HEK293 (cell line): ENCODE results near the gene SIPA1.

Experiments
- CTCF ChIA-PET: fragments of 350-600 bp; formaldehyde crosslinking; extraction: SDS; loops from one replicate; lab custom pipeline; 2021; ENCODE audit warnings: antibody characterized with exemption; lab: Yijun Ruan, JAX
- POLR2A ChIA-PET: fragments of 300-600 bp; formaldehyde crosslinking; extraction: SDS; loops from one replicate; lab custom pipeline; 2020; ENCODE audit warnings: antibody characterized with exemption, inconsistent platforms; lab: Yijun Ruan, JAX
- H3K27ac ChIP-seq: fragments of 200-500 bp; sonication (Bioruptor generic); 2 replicates; pipeline ENCODE4 v1.5.1; 2014; ENCODE audit warnings: low read depth, low read length, control low read depth, inconsistent platforms; ENCODE audit errors: extremely low read depth
- H3K36me3 ChIP-seq, 2 experiments: fragments of 200-500 bp in 1 of 2; sonication (Bioruptor generic) in 1 of 2; 1 replicate in 1 of 2; 2 replicates in 1 of 2; pipeline ENCODE4 v1.5.1; 2014 to 2017; ENCODE audit warnings: inconsistent platforms in 2 of 2, low read length in 2 of 2; ENCODE audit not compliant: control insufficient read depth in 2 of 2, insufficient read depth in 1 of 2
- H3K4me1 ChIP-seq: fragments of 200-500 bp; sonication (Bioruptor generic); 2 replicates; pipeline ENCODE4 v1.5.1; 2014; ENCODE audit warnings: mild to moderate bottlenecking, low read length, inconsistent platforms; ENCODE audit not compliant: control insufficient read depth, insufficient read depth
- H3K4me3 ChIP-seq: 2 replicates; pipeline ENCODE4 v1.5.1; 2011; ENCODE audit warnings: low read depth, mild to moderate bottlenecking, control low read depth, low read length, moderate library complexity
- H3K9me3 ChIP-seq: fragments of 200-500 bp; sonication (Bioruptor generic); 2 replicates; pipeline ENCODE4 v1.5.1; 2014; ENCODE audit warnings: low read depth, low read length, inconsistent platforms; ENCODE audit not compliant: control insufficient read depth, insufficient read depth
- BCL6B ChIP-seq: fragments of 450-650 bp; formaldehyde crosslinking; IDR thresholded peaks from 2 replicates; pipeline ENCODE4 v1.5.1; 2017; ENCODE audit warnings: missing biosample characterization, missing genetic modification characterization
- GLIS2 ChIP-seq: fragments of 450-650 bp; formaldehyde crosslinking; IDR thresholded peaks from 2 replicates; pipeline ENCODE4 v1.5.1; 2016; ENCODE audit warnings: missing biosample characterization, missing genetic modification characterization
- KLF10 ChIP-seq: fragments of 450-650 bp; IDR thresholded peaks from 2 replicates; pipeline ENCODE4 v1.5.1; 2018; ENCODE audit warnings: missing biosample characterization, mild to moderate bottlenecking, missing genetic modification characterization
- MYNN ChIP-seq: fragments of 450-650 bp; formaldehyde crosslinking; IDR thresholded peaks from 2 replicates; pipeline ENCODE4 v1.5.1; 2016; ENCODE audit warnings: missing biosample characterization, missing genetic modification characterization, borderline replicate concordance
- PRDM1 ChIP-seq: fragments of 450-650 bp; formaldehyde crosslinking; IDR thresholded peaks from 2 replicates; pipeline ENCODE4; 2016; ENCODE audit warnings: missing biosample characterization, missing genetic modification characterization
- RBAK ChIP-seq: fragments of 450-650 bp; formaldehyde crosslinking; IDR thresholded peaks from 2 replicates; pipeline ENCODE4 v1.5.1; 2016; ENCODE audit warnings: missing biosample characterization, missing genetic modification characterization
- YY1 ChIP-seq: fragments of 450-650 bp; formaldehyde crosslinking; IDR thresholded peaks from 2 replicates; pipeline ENCODE4 v1.5.1; 2018; ENCODE audit warnings: missing biosample characterization, missing genetic modification characterization
- ZFP69B ChIP-seq: fragments of 450-650 bp; formaldehyde crosslinking; IDR thresholded peaks from 2 replicates; pipeline ENCODE4 v1.5.1; 2016; ENCODE audit warnings: missing biosample characterization, missing genetic modification characterization
- ZNF114 ChIP-seq: fragments of 450-650 bp; formaldehyde crosslinking; IDR thresholded peaks from 2 replicates; pipeline ENCODE4 v1.5.0; 2017; ENCODE audit warnings: missing biosample characterization, missing genetic modification characterization
- ZNF324 ChIP-seq: fragments of 450-650 bp; formaldehyde crosslinking; IDR thresholded peaks from 2 replicates; pipeline ENCODE4 v1.5.1; 2016; ENCODE audit warnings: missing biosample characterization, missing genetic modification characterization
- ZNF335 ChIP-seq: fragments of 450-650 bp; formaldehyde crosslinking; conservative IDR thresholded peaks from 2 replicates; pipeline ENCODE4 v1.5.1; 2016; ENCODE audit warnings: missing biosample characterization, missing genetic modification characterization
- ZNF404 ChIP-seq: fragments of 450-650 bp; formaldehyde crosslinking; IDR thresholded peaks from 2 replicates; pipeline ENCODE4 v1.5.1; 2017; ENCODE audit warnings: missing biosample characterization, missing genetic modification characterization
- ZNF501 ChIP-seq: fragments of 450-650 bp; formaldehyde crosslinking; IDR thresholded peaks from 2 replicates; pipeline ENCODE4 v1.5.1; 2016; ENCODE audit warnings: missing biosample characterization, missing genetic modification characterization
- ZNF544 ChIP-seq: fragments of 450-650 bp; formaldehyde crosslinking; IDR thresholded peaks from 2 replicates; pipeline ENCODE4 v1.5.0; 2017; ENCODE audit warnings: missing biosample characterization, missing genetic modification characterization
- ZNF701 ChIP-seq: fragments of 450-650 bp; formaldehyde crosslinking; IDR thresholded peaks from 2 replicates; pipeline ENCODE4 v1.5.1; 2016; ENCODE audit warnings: missing biosample characterization, missing genetic modification characterization
- ZNF791 ChIP-seq: fragments of 450-650 bp; formaldehyde crosslinking; IDR thresholded peaks from 2 replicates; pipeline ENCODE4 v1.5.1; 2016; ENCODE audit warnings: missing biosample characterization, missing genetic modification characterization
- ZNF837 ChIP-seq: fragments of 450-650 bp; formaldehyde crosslinking; IDR thresholded peaks from 2 replicates; pipeline ENCODE4 v1.5.1; 2016; ENCODE audit warnings: missing biosample characterization, missing genetic modification characterization
- TF ChIP-seq, protein P1 (sequence below): fragments of 450-650 bp; formaldehyde crosslinking; IDR thresholded peaks from 2 replicates; pipeline ENCODE4 v1.5.1; 2016; ENCODE audit warnings: missing biosample characterization, missing genetic modification characterization
- TF ChIP-seq, protein P2 (sequence below): fragments of 450-650 bp; IDR thresholded peaks from 2 replicates; pipeline ENCODE4 v1.5.1; 2018; ENCODE audit warnings: missing biosample characterization, missing genetic modification characterization
- TF ChIP-seq, protein P3 (sequence below): fragments of 450-650 bp; formaldehyde crosslinking; IDR thresholded peaks from 2 replicates; pipeline ENCODE4 v1.5.1; 2016; ENCODE audit warnings: missing biosample characterization, missing genetic modification characterization

Gene SIPA1

DNA sequence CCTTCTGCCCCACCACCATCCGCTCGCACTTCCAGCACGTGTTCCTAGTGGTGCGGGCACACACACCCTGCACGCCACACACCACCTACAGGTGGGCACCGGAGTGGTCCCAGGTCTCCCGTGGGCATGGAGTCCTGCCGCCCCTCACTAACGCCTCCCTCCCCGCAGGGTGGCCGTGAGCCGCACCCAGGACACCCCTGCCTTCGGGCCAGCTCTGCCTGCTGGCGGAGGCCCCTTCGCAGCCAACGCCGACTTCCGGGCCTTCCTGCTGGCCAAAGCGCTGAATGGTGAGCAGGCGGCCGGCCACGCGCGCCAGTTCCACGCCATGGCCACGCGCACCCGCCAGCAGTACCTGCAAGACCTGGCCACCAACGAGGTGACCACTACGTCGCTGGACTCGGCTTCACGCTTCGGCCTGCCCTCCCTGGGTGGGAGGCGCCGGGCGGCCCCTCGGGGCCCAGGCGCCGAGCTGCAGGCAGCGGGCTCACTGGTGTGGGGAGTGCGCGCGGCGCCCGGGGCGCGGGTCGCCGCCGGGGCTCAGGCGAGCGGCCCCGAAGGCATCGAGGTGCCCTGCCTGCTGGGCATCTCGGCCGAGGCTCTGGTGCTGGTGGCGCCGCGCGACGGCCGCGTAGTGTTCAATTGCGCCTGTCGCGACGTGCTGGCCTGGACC lies 8.5 kb downstream of the SIPA1 start:
- TF ChIP-seq ZNF114 (tag by site-specific recombination) = no peak
- no peak for TF ChIP-seq ZNF544 (tag by site-specific recombination)
- TF ChIP-seq ZNF791 = no peak
- TF ChIP-seq ZFP69B (tag by site-specific recombination) = no peak
- TF ChIP-seq ZNF701 = no peak
- TF ChIP-seq, protein P1, sequence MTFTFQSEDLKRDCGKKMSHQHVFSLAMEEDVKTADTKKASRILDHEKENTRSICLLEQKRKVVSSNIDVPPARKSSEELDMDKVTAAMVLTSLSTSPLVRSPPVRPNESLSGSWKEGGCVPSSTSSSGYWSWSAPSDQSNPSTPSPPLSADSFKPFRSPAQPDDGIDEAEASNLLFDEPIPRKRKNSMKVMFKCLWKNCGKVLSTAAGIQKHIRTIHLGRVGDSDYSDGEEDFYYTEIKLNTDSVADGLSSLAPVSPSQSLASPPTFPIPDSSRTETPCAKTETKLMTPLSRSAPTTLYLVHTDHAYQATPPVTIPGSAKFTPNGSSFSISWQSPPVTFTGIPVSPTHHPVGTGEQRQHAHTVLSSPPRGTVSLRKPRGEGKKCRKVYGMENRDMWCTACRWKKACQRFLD (tag by site-specific recombination) = no peak
- no peak for TF ChIP-seq MYNN (tag by site-specific recombination)
- no peaks in the 10 kb centered on the region for H3K4me1 ChIP-seq
- H3K4me3 ChIP-seq = no peak overlapping the region
- no peaks in the 10 kb centered on the region for H3K9me3 ChIP-seq
- ChIA-PET POLR2A (no interaction called here), CTCF (no interaction called here)
- no peak overlapping the region for H3K27ac ChIP-seq
- peaks cover 0 to 51% of the 10 kb centered on the region in 2 experiments; a peak in 1 of 3 replicates for H3K36me3 ChIP-seq

DNA sequence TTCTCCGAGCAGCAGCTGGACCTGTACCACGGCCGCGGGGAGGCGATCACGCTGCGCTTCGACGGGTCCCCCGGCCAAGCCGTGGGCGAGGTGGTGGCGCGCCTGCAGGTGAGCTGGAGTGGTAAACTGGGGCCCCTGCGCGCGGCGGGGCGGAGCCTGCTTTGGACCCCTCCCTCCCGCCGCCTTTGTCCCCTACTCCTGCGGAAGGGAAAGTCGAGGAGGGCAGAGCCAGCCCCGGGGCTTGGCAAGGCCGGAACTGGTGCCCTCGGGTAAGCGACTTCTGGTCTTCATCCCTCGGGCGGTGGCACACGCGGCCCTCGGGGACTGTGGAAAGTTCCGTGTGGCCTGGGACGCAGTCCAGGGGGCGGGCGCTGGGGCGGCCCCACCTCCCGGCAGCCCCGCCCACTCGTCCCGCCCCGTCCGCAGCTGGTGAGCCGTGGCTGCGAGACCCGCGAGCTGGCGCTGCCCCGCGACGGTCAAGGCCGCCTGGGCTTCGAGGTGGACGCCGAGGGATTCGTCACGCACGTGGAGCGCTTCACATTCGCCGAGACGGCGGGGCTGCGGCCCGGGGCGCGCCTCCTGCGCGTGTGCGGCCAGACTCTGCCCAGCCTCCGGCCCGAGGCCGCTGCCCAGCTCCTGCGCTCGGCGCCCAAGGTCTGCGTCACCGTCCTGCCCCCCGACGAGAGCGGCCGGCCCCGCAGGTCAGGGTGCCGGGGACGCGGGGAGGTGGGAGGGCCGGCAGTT lies 9.2 kb downstream of the SIPA1 start:
- no peaks in the 10 kb centered on the region for H3K9me3 ChIP-seq
- ChIA-PET POLR2A (no interaction called here), CTCF (no interaction called here)
- peaks cover 1% of the 10 kb centered on the region; the same call in 1 of the 2 replicates for H3K4me1 ChIP-seq
- TF ChIP-seq RBAK (tag by site-specific recombination) (no peak), ZNF501 (tag by site-specific recombination) (no peak), PRDM1 (tag by site-specific recombination) (no peak), ZNF335 (tag by site-specific recombination) (no peak), ZNF404 (tag by site-specific recombination) (no peak), GLIS2 (tag by site-specific recombination) (no peak), ZNF837 (tag by site-specific recombination) (no peak)
- TF ChIP-seq, protein P2, sequence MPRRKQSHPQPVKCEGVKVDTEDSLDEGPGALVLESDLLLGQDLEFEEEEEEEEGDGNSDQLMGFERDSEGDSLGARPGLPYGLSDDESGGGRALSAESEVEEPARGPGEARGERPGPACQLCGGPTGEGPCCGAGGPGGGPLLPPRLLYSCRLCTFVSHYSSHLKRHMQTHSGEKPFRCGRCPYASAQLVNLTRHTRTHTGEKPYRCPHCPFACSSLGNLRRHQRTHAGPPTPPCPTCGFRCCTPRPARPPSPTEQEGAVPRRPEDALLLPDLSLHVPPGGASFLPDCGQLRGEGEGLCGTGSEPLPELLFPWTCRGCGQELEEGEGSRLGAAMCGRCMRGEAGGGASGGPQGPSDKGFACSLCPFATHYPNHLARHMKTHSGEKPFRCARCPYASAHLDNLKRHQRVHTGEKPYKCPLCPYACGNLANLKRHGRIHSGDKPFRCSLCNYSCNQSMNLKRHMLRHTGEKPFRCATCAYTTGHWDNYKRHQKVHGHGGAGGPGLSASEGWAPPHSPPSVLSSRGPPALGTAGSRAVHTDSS (tag by site-specific recombination) = no peak
- no peak overlapping the region for H3K27ac ChIP-seq
- no peak overlapping the region for H3K4me3 ChIP-seq
- H3K36me3 ChIP-seq = peaks cover 0 to 46% of the 10 kb centered on the region in 2 experiments; a peak in 1 of 3 replicates

- Histone ChIP-seq H3K4me1 (peaks cover 8% of the 10 kb centered on the region), H3K4me3 (no peak overlapping the region), H3K36me3 (peaks cover 0 to 49% of the 10 kb centered on the region in 2 experiments; a peak in 1 of 3 replicates), H3K27ac (no peak overlapping the region), H3K9me3 (no peaks in the 10 kb centered on the region)
- POLR2A ChIA-PET = interaction anchor here (0.7 to 6.5 kb wide), 2 partner anchors 10 to 14 kb away, joined by 3 to 50 read pairs; partner anchors contain the start of gene SIPA1
- CTCF ChIA-PET = interaction anchor here (0.8 to 1.3 kb wide), 2 partner anchors 11 to 19 kb away, joined by 5 to 6 read pairs; no protein-coding TSS in a partner anchor
- TF ChIP-seq RBAK (tag by site-specific recombination) (no peak), ZNF335 (tag by site-specific recombination) (no peak), YY1 (tag by site-specific recombination) (no peak), BCL6B (tag by site-specific recombination) (no peak), KLF10 (no peak), ZNF324 (tag by site-specific recombination) (no peak)
- TF ChIP-seq, protein P3, sequence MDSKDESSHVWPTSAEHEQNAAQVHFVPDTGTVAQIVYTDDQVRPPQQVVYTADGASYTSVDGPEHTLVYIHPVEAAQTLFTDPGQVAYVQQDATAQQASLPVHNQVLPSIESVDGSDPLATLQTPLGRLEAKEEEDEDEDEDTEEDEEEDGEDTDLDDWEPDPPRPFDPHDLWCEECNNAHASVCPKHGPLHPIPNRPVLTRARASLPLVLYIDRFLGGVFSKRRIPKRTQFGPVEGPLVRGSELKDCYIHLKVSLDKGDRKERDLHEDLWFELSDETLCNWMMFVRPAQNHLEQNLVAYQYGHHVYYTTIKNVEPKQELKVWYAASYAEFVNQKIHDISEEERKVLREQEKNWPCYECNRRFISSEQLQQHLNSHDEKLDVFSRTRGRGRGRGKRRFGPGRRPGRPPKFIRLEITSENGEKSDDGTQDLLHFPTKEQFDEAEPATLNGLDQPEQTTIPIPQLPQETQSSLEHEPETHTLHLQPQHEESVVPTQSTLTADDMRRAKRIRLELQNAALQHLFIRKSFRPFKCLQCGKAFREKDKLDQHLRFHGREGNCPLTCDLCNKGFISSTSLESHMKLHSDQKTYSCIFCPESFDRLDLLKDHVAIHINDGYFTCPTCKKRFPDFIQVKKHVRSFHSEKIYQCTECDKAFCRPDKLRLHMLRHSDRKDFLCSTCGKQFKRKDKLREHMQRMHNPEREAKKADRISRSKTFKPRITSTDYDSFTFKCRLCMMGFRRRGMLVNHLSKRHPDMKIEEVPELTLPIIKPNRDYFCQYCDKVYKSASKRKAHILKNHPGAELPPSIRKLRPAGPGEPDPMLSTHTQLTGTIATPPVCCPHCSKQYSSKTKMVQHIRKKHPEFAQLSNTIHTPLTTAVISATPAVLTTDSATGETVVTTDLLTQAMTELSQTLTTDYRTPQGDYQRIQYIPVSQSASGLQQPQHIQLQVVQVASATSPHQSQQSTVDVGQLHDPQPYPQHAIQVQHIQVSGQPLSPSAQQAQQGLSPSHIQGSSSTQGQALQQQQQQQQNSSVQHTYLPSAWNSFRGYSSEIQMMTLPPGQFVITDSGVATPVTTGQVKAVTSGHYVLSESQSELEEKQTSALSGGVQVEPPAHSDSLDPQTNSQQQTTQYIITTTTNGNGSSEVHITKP (tag by site-specific recombination) = no peak
Observed at GRCh38 chr11:65648997-65649493, 11.1 kb downstream of the SIPA1 start.
